Stimulated activated CD8-positive, alpha-beta memory T cell treated with anti-CD3 and anti-CD28 coated beads, Interleukin-12 subunit alpha, Interleukin-12 subunit beta, amount 100 ng/mL, for 1 hour (primary cell): ENCODE results near the gene LTBP2.

Source experiments
- DNase-seq: peaks from one replicate; pipeline ENCODE4 v3.0.0-alpha.2; 2020; ENCODE audit warnings: low read depth

Gene LTBP2

DNA sequence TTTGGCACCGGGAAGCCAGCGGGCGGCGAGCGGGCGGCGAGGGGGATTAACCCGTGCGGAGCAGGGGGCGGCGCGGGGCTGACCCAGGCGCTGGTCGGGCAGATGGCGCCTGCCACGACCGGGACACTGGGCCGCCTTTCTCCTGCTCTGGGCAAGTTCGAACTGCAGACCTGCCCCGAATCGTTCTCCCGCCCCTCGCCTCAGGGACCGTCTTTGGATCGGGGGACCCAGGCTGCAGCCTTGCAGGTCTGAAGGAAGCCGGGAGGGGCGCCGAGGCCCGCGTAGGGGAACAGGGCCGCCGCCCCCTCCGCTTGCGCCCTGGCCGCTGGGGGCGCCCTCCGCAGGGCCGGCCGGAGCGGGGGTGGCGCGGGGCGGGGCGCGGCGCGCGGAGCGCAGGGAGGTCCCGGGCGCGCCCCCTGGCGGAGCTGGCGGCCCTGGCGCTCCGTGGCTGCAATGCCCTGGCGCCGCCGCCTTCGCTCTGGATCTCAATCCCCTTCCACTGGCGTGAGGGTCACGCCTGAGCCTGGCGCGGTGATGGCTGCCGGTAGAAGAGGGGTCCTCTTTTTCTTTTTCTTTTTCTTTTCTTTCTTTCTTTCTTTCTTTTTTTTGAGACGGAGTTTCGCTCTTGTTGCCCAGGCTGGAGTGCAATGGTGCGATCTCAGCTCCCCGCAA lies 449 bp upstream of the LTBP2 start:
- DNase-seq: peak; percentile 59

- no peak for DNase-seq
Observed at GRCh38 chr14:74610866-74611649, 979 bp downstream of the LTBP2 start.

DNA sequence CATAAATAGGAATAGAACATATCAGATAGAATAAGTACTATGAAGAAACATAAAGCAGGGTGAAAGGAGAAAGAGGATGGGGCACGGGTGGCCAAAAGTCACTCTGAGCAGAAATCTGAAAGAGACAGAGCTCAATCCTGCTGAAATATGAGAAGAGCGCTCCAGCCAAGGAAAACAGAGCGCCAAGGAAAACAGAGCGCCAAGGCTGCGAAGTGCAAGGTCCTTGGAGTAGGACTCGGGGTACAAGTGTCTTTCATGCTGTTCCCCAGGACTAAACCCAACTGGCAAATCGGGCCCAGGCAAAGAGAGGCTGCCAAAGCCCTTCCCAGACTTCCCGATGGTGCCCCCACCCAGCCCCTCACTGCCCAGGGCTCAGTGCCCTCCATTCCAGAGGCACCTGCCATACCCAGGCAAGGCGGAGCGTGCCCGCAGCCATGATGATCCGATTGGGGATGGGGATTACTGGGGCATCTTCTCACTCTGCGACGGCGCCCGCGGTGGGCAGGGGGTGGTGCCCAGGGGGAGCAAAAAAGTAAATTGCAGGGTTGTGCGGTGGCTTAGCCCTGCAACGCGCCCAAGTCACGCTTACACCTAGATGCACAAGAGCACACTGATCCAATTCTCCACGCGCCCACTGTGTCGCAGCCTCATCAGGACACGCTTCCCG lies 1.7 kb downstream of the LTBP2 start:
- DNase-seq: no peak

DNA sequence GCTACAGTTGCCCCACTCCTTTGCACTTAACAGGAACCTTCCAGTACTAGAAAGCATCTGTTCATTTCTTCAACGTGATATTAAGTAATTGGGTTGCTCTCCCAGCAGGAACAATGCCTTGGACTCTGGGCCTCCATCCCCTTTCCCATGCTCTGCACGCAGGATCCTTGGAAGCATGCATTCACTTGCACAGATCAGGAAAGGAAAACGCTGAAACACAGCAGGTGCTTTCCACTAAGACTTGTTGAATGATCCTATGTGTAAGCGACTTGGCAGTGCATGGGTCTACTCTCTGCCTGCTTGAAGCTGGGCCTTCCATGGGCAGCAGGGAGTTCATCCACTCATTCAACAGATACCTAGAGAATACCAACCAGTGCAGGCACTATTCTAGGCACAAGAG lies 2.3 kb downstream of the LTBP2 start:
- DNase-seq: no peak

- DNase-seq: peak; percentile 79
Observed at GRCh38 chr14:74608959-74609611, 3.0 kb downstream of the LTBP2 start.

- DNase-seq: no peak
Observed at GRCh38 chr14:74606727-74607126, 5.3 kb downstream of the LTBP2 start.

GRCh38 chr14:74605531-74606223 lies 6.4 kb downstream of the LTBP2 start:
- no peak for DNase-seq

- DNase-seq: no peak
Observed at GRCh38 chr14:74604911-74605310, 7.1 kb downstream of the LTBP2 start.

DNA sequence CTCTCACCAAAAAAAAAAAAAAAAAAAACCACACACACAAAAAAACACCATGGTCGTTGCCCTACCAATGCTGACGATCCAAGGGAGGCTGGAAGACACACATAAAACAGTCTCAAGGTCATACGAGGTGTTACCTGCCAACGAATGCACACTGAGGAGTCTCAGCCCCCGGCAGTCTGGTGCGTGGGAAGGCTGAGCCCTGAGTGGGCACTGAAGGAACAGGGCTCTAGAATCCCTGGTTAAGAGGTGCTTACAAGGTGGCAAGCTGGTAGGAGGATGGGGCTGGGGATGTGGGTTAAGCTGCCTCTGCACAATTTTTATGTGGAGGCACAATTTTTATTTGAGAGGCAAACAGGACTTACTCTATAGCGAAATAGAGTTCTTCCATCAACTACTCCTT lies 7.9 kb downstream of the LTBP2 start:
- DNase-seq: no peak

- DNase-seq: no peak
Observed at GRCh38 chr14:74601982-74602381, 10.1 kb downstream of the LTBP2 start.

DNA sequence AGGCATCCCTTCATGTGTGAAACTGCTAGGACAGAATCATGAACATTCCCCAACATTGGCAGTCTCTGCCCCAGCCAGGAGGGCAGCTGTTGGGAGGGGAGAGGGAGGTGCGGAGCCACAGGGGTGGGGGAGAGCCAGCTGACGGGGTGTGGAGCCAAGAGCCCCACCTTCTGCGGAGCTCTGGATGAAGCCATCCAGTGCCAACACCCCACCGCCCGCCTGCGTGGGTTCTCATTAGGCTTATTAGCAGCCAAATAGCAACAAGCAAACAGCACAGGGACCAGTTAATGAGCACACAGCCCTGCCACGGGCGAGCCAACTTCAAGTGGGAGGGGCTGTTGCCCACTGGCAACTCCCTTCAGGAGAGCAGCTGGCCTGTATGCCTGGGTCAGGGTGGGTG lies 12.1 kb downstream of the LTBP2 start:
- no peak for DNase-seq

GRCh38 chr14:74599321-74599761 lies 12.7 kb downstream of the LTBP2 start:
- no peak for DNase-seq

- DNase-seq: no peak
Observed at GRCh38 chr14:74596741-74597450, 15.1 kb downstream of the LTBP2 start.

DNA sequence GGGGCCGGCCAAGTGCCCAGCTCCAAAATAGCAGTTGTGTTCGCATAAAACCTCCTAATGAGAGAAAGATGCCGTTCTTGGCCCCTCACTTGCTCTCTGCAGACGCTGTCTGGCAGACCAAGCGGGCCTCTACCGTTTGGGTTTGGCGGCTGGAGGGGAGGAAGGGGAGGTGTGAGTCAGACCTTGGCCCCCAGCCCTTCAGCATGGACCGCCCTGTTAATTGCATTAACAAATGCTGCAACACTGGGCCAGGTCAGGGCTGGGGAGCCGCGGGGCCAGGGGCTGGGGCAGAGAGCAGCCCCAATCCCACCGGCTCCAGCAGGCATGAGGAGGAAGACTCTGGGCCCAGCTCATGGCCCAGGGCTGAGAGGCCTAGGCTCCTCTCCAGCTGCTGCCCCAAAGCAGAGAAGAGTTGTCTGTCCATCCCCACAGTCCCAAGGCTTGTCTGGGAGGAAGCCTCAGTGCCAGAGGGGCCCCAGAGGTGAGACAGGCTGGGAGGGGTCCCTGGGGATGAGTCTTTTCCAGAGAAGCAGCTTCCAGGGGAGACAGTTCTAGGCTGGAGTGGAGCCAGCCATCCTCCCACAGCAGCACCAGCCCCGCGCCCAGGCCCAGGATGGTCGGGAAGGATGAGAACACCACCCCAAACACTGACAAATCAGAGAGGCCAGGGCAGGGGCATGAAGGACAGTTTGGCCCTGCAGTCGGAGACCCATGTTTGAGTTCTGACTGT lies 16.9 kb downstream of the LTBP2 start:
- DNase-seq: no peak

- DNase-seq: no peak
Observed at GRCh38 chr14:74594606-74595005, 17.4 kb downstream of the LTBP2 start.

GRCh38 chr14:74594029-74594428 lies 18.0 kb downstream of the LTBP2 start:
- no peak for DNase-seq

DNA sequence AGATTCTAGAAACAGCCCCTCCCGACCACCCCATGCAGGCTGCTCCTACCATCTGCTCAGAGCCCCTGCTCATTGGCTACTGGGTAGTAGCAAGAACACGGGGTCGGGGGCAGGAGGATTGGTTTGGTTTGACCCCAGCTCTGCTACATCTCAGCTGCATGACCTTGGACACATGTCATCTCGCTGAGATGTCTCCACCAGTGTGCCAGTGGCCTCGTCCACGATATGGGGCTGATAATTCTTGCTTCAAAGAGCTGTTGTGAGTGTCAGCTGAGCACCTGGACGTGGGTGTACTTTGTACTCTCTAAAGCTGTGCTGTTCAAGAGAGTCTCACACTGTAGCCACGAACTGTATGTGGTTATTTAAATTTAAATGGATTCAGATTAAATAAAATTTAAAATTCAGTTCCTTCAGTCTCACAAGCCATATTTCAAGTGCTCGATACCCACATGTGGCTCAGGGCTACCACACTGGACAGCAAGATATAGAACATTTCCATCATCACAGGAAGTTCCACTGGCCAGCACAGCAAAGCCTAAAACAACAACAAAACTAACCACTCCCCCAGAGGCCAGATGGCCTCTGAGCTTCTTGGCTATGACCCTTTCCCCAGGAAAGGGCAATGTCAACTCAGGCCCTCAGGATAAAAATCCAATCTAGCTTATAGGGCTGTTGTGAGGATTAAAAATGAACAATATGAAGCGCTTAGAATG lies 18.6 kb downstream of the LTBP2 start:
- DNase-seq: no peak

DNA sequence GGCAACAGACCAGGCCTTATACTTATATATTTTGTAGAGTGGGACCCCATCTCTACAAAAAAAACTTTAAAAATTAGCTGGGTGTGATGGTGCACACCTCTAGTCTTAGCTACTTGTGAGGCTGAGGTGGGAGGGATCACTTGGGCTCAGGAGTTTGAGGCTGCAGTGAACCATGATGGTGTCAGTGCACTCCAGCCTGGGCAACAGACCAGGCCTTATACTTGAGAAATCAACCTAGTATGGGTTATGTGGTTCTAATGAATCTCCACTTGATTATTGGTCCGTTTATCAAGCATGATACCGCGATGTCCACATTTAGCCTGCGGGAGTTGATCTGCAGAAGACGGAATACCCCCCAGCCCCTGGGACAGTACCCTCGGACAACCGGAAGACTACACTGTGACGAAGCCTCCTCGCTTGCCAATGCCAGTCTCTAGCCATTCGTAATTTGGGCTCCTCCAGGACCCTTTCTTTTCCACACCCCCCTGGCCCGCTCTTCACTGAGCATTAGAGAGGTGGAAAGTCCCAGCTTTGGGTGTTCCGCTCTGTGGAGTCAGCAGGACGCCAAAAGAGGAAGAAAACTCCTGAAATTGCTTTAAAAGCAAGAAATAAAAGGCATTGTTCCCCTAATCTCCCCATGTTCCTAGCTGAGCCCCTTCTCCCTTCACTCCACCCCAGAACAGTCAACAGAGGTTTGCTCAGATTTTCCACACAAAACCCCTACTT lies 19.4 kb downstream of the LTBP2 start:
- DNase-seq: no peak

DNA sequence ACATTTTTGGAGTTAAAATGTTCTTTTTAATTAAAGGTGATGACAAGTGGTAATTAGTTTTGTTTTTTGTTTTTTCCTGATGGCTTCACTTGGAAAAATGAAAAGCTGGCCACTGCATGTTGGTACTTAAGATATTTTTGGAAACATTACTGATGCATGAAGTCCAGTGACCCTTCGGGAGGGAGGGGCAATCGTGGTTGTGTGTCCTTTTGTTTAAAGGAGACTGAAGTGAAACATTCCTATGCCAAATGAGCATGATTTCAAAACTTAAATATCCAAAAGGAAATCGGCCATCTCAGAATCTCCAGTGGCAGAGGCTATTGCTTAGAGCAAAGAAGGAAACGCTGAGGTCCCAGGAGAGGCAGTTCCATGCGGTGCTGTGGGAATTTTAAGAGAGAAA lies 20.1 kb downstream of the LTBP2 start:
- no peak for DNase-seq
